Colonic mucosa (tissue), 4 donors: ENCODE results near the gene KICS2. TPM values are rescaled to one million over a fixed set of nuclear protein-coding genes. Genes with fewer than 3 reads are reported as not detected.

Experiments used
- DNase-seq: peaks from one replicate; pipeline ENCODE4 v3.0.0-alpha.2; 2020
- H3K27ac ChIP-seq: fragments of 200-600 bp; one replicate; pipeline ENCODE4 v1.8.0; 2021
- H3K27me3 ChIP-seq: fragments of 200-600 bp; one replicate; pipeline ENCODE4 v1.8.0; 2021
- H3K36me3 ChIP-seq: fragments of 200-600 bp; one replicate; pipeline ENCODE4 v1.8.0; 2021
- H3K4me1 ChIP-seq: fragments of 200-600 bp; one replicate; pipeline ENCODE4 v1.8.0; 2021; ENCODE audit warnings: mild to moderate bottlenecking
- H3K4me3 ChIP-seq: fragments of 200-600 bp; one replicate; pipeline ENCODE4 v1.8.0; 2021
- H3K9ac ChIP-seq, 2 donors: one replicate each; pipeline ENCODE4 v1.7.0; 2013; ENCODE audit warnings: control low read depth in 2 of 2, low read depth in 2 of 2, low read length in 2 of 2
- H3K9me3 ChIP-seq: fragments of 200-600 bp; one replicate; pipeline ENCODE4 v1.8.0; 2021
- CTCF ChIP-seq: fragments of 200-600 bp; IDR thresholded peaks from one replicate; pipeline ENCODE4 v1.8.0; 2022; ENCODE audit warnings: antibody characterized with exemption, mild to moderate bottlenecking
- intact Hi-C: fragments of 100-400 bp; cut with DNase I; formaldehyde crosslinking; loops from one replicate; pipeline ENCODE4 v1.14.1; 2022
- total RNA-seq, 2 donors: library from RNA; stranded (reverse); fragmentation: NEBNext Ultra II Directional in 1 of 2; extraction: Animal tissue kit (Norgen Biotek cat#: 25700) in 1 of 2; gene quantifications; one replicate each; pipeline ENCODE4 v1.2.1, GENCODE V29; 2021
- donor health status: healthy.
- donor health status: DM: no; HTN: no; CAD: no.
- donor health status: DM: no; HTN: no; CAD: no.

Gene KICS2
- total RNA-seq, 2 donors from 2014 or later: 3.4 to 5.5 TPM

- Histone ChIP-seq H3K4me1 (no peaks in the 10 kb centered on the region), H3K9ac (no peak overlapping the region), H3K27me3 (no peaks in the 10 kb centered on the region), H3K9me3 (no peaks in the 10 kb centered on the region), H3K4me3 (no peak overlapping the region), H3K36me3 (no peaks in the 10 kb centered on the region), H3K27ac (no peak overlapping the region)
- intact Hi-C loops: no loop called here
- DNase-seq: no peak
- no peak for TF ChIP-seq CTCF
These were observed 29.3 kb downstream of the KICS2 start for GRCh38 chr12:64192644-64193444.

- no peak overlapping the region for H3K9ac ChIP-seq
- intact Hi-C loops: no loop called here
- H3K36me3 ChIP-seq: no peaks in the 10 kb centered on the region
- H3K9me3 ChIP-seq: no peaks in the 10 kb centered on the region
- DNase-seq: no peak
- no peak for TF ChIP-seq CTCF
- H3K27me3 ChIP-seq: no peaks in the 10 kb centered on the region
- no peak overlapping the region for H3K4me3 ChIP-seq
- no peaks in the 10 kb centered on the region for H3K4me1 ChIP-seq
- H3K27ac ChIP-seq: no peak overlapping the region
These were observed 32.0 kb downstream of the KICS2 start for GRCh38 chr12:64190140-64190539.

- Histone ChIP-seq H3K4me3 (no peak overlapping the region), H3K27ac (no peak overlapping the region), H3K4me1 (no peaks in the 10 kb centered on the region), H3K27me3 (no peaks in the 10 kb centered on the region), H3K9me3 (no peaks in the 10 kb centered on the region), H3K36me3 (no peaks in the 10 kb centered on the region), H3K9ac (no peak overlapping the region)
- no peak for DNase-seq
- no peak for TF ChIP-seq CTCF
- intact Hi-C loops: no loop called here
These were observed 32.6 kb downstream of the KICS2 start for GRCh38 chr12:64189530-64189929.

GRCh38 chr12:64187794-64188193, 34.3 kb downstream of the KICS2 start:
- Histone ChIP-seq H3K4me1 (no peaks in the 10 kb centered on the region), H3K27ac (no peak overlapping the region), H3K9me3 (no peaks in the 10 kb centered on the region), H3K9ac (no peak overlapping the region), H3K27me3 (no peaks in the 10 kb centered on the region), H3K4me3 (no peak overlapping the region), H3K36me3 (no peaks in the 10 kb centered on the region)
- no peak for DNase-seq
- intact Hi-C loops: no loop called here
- no peak for TF ChIP-seq CTCF

- no peaks in the 10 kb centered on the region for H3K4me1 ChIP-seq
- no peak for DNase-seq
- H3K9me3 ChIP-seq: no peaks in the 10 kb centered on the region
- no peak overlapping the region for H3K4me3 ChIP-seq
- no peak for TF ChIP-seq CTCF
- no peak overlapping the region for H3K9ac ChIP-seq
- no peaks in the 10 kb centered on the region for H3K27me3 ChIP-seq
- H3K36me3 ChIP-seq: no peaks in the 10 kb centered on the region
- H3K27ac ChIP-seq: no peak overlapping the region
- intact Hi-C loops: no loop called here
These were observed 34.7 kb downstream of the KICS2 start for GRCh38 chr12:64187370-64187769.
